Right hindlimb (tissue), 1 donor: ENCODE data around the gene CLDN16.

ENCODE experiments used
- DNase-seq: peaks from one replicate; pipeline ENCODE4 v3.0.0-alpha.2; 2018

CLDN16 gene

DNA sequence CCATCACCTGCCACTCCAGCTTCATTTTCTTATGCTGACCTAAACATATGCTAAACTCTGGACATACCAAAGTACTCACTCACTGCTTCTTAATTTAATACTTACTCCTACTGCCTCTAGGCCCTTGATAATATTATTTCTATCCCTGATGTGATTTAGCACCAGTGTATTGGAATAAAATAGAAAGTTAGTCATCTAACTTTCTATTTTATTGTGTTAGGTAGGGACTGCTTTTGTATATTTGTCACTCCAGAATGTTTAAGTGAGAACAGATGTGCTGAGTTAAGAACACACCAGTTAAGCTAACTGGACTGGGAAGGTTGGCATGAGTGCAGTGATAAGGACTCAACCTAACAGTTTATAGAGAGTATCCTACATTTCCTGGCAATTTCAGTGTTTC is 6.5 kb upstream of the CLDN16 start:
- no peak for DNase-seq

DNA sequence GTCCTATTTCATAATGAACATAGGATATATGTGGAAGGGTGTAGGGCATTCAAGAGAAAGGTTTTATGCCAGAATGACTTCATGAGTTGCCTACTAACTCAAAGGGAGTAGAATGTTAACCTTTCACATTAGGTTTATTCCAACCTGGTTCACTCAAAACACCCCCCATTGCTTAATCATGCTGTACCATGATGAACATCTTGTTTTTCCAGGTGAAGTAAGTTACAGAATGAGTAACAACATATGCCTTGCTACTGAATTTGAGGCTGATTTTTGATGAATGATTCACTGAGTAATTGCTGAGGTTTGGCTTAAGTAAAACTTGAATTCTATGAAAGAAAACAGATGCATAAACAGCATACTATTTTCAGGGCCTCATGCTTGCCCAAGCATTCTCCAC is 5.9 kb upstream of the CLDN16 start:
- no peak for DNase-seq

DNA sequence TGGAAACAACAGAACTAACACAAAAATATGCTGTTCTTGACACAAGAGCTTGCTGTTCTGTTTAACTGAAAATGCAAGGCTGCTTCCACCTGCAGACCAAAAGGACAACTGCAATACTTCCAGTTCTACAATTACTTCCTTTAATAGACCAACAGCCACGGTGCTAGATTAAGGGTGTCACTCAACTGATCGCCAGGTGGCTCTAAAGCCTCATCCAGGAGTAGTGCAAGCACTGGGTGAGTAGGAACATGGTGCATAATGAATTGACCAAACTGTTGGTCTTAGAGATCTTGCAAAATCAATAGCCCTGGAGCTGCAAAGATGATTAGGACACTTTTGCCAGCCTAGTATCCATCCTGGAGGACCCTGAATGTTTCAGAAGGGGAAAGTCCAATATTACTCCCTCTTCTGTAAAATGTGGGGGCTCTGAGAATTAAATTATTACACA is 3.6 kb upstream of the CLDN16 start:
- DNase-seq, result no peak

DNA sequence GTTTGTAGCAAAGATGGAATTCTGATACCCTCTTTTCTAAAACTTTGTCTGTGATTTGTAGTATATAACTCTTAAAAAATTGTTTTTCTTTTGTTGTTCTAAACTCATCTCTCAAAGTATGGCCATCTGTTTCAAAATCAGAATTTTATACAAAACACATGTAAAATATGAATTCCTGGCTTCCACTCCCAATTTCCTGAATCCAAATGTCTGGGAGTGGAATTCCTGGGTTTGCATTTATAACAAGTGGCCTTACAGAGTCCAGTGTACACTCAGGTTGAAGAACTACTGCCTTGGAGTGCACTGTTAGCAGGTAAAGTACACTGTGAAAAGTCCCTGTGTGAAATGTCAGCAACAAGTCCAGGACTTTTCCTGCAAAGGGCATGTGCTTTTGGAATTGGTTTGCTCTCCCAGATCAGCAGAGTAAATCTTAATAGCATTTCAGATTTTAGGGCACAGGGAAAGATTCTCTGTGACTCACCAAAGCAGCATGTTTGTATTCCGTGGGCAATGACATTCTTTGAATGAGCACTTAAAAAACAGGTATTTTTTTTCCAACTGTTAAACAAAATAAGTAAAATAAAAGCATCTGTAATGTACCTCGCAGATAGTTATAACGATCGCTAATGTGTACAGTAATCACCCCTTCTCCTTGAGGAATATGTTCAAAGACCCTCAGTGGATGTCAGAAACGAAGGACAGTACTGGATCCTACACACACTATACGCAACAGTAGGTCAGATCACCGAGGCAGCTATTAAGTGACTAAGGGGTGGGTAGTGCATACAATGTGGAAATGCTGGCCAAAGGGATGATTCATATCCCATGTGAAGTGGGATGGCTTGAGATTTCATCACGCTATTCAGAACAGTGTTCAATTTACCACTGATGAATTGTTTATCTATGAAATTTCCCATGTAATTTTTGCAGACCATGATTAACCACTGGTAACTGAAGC is 2.0 kb upstream of the CLDN16 start:
- no peak for DNase-seq

DNA sequence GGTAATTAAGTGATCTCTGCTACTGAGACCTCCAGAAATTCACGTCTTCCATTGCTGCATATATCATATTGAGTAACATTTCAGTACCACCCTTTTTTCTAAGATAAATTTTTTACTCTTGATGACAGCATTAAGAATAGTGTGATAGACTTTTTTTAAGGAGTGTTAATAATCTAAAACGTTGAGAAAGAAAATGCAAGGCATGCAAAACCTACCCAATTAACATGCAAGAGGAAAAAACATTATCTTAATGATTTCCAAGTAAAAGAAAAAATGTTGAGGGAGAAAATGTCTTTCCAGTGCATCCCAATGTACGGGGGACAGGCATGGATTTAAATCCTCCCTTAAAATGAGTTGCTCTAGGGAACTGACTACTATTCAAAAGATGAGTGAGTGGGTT is 740 bp downstream of the CLDN16 start:
- no peak for DNase-seq

DNA sequence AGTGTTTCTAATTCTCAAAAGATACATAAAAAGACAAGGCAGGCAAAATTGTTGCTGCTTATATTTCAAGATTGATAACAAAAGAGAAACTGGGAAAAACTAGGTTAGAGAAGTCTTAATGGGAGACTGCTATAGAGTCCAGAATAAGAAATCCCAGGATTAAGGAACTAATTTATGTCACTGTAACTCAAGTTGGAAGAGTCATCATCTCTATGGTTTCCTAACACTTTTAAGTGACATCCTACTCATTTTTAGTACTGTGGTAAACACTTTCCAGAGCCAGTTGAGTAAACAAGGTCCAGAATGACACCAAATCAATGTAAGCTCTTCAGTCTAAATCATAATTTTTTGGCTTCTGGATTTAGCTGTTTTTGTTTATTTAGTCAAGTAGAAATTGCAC is 8.0 kb downstream of the CLDN16 start:
- no peak for DNase-seq

DNA sequence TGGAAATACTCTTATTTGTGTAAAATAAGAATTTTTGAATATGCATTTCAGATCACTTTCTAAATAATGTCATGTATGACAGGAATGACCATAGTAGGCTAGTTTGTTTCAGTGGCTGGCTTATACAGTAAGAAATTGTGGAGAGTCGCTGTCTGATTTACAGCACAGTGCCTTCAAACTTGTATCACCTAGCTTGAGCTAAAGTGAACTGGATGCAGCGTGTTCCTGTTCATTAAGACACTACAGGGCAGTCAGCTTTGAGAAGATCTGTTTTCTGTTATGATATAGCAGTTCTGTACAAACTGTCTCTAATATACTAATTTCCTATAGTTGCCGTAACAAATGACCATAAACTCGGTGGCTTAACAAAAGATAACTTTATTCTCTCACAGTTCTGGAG is 9.9 kb downstream of the CLDN16 start:
- no peak for DNase-seq

DNA sequence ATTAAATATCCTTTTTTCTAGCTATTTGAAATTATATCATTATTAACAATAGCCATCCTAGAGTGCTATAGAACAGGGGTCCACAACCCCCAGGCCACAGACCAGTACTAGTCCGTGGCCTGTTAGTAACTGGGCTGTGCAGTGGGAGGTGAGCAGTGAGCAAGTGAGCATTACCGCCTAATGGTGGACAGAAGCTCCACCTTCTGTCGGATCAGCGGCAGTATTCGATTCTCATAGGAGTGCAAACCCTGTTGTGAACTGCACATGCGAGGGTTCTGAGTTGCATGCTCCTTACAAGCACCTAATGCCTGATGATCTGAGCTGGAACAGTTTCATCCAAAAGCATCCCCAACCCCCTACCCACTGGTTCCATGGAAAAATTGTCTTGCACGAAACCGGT is 11.7 kb downstream of the CLDN16 start:
- DNase-seq, result no peak

DNA sequence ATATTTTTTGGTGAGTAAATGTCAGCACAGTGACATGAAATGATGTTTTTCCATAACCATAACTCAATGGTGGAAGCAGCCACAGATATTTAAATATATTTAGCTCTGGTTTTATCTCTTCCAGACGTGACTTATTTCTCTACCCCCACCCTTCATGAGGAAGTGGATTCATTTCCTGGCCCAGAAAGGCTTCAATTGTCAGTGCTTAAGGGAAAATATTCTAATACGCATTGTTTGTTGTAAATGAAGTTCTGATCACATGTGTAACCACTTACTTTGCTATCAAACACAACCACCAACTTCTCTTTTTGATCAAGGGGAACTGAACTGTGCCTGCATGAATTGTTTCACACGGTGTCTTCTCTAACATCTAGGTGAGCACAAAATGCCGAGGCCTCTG is 14.0 kb downstream of the CLDN16 start:
- DNase-seq, result no peak

DNA sequence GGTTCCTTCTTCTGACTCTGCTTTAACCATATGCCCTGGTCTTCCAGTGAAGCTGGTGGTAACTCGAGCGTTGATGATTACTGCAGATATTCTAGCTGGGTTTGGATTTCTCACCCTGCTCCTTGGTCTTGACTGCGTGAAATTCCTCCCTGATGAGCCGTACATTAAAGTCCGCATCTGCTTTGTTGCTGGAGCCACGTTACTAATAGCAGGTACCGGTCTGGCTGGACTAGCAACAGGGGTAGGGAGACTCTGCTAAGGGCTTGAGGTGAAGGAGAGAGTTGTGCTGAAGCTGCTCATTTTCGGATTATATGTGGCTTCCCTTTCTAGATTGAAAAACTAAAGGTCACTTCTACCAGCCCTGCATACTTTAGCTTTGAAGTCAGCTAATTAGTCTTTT is 16.8 kb downstream of the CLDN16 start:
- no peak for DNase-seq

DNA sequence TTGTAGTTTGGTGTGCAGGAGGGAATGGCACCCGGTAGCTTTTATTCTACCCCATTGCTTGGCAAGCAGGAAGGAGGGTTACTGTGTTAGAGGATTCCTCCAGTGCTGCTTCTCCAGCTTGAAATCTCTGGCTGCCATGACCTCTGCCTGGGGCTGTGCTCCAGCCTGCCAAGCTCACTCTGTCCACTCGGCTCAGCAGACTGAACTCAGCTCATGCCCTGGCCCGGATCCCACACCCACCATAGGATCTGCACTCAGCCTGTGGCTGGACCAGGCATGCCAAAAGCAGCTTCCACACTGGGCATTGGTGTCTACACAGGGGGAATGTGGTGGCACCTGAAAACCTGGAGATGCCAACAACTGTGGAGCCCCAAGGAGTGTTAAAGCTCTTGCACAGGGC is 26.3 kb downstream of the CLDN16 start:
- DNase-seq, result no peak

DNA sequence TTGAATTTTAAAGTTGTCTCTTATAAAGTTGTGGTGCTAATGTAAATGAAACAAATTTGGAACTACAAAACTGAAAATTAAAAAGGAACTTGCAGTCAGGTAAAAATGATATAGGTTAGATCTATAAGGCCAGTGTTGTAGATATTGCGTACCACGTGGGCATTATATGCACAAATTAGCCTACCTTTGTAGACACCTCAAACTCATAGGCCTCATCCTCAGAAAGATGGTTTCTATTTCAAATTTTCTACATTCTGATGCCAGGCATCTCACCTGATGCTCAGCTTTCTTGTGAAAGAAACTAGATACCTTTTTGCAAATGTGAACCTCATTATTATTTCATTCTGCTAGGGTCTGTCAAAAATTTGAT is 36.1 kb downstream of the CLDN16 start:
- DNase-seq, result no peak

DNA sequence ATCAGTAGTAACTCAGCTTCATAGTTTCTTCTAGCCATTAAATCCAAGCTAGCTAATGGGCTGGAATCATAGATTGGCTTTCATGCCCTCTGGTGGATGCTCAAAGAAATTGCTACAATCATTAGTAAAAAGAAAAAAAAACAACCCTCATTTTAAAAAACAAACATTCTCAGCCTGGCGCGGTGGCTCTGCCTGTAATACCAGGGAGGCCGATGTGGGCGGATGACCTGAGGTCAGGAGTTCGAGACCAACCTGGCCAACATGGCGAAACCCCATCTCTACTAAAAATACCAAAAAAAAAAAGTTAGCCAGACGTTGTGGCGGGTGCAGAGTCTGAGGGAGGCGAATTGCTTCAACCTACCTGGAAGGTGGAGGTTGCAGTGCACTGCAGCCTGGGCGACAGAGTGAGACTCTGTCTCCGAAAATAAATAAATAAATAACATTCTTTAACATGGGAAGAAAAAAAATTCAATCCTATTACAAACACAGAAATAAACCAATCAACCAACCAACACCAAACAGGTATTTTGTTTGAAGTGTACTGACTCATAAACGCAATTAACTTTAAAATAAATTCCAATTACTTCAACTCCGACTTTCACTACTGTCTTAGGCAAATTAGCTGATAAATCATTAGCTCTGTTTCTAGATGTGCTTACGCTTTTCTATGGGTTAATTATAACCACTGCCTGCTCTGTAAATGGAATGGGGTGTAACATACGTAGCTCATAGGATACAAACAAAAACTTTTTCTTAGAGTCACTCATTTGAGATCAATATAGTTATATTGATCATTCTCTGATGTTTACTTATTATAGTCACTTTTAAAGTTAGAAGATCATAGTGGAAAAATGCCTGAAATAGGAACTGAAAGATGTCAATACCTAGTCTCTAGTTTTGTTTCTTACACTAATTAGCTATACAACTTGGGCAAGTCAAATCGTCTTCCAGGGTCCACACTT is 36.8 kb downstream of the CLDN16 start:
- DNase-seq, result no peak

DNA sequence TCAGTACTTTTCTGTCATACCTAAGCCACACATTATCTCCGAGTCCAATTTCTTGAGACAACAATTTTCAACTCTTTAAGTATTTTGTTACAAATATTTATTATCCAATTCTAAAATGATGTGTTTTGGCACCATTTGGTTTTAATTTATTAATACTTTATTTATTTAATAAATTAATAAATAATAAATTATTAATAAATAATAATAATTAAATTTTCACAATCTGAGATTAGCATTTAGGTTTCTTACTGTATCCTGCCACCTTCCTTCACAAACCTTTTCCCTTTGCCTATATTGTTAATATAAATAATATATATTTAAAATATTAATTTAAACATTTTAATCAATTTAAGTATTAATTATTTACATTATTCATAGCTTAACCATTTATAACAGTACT is 37.9 kb downstream of the CLDN16 start:
- no peak for DNase-seq

DNA sequence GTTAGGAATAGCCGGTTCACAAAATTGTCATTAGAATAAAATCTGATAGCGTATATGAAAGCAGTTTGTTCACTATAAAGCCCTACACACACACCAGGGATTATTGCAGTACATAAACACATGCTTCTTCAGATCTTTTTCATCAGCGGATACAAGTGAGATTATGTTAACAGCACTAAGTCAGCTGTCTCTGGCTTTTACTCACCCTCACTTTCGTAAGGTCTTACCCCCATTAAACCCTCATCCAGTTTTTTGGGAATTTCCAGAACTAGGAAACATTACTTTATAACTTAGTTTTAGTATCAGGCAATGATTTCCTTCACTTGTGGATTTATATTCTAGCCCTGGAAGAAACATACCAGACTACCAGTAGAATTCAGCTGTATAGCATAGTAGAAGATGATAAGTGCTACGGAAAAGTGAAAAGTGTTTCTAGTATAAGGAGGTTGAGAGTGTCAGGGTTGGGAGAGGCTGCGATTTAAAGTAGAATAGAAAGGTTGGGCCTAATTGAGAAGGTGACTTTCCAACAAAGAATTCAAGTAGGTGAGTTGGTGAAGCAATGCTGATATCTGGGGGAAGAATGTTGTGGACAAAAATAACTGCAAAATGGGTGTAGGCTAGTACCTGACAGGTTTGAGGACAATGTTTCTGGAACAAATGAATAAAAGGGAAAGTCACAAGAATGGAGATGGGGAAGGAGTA is 39.0 kb downstream of the CLDN16 start:
- no peak for DNase-seq

DNA sequence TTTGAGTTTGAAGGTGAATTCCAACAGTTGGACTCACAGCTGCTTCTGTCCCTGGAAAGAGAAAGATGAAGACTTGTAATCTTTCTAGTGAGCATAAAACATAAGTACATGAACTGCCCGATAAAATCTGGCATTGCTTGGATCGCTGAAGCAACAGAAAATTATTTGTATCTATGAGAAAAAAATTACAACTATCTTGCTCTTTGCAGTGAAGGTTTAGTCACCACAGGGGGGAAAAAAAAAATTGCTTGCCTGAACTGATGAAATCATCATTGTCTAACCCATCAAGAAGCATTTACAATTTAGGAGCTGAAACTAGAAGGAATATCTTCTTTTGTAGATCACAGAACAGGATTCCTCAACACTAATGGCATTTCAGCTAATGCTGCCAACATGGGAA is 41.7 kb downstream of the CLDN16 start:
- DNase-seq, result no peak

DNA sequence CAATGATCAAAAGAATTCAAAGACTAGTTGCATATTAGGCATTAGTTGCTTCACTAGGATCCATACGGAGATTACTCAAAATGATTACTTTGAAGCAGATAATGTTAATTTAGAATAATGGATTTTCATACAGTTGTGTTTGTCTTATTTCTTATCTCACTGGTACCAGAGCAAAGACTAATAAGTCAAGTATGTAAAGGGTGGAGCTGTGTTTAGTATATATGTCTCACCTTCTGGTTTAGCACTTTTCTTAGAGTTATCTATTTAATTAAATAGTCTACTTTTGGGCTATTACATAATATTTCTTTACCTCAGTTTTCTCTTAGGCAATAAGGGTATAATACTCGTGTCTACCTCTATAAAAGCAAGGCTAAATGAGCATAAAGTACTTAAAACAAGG is 42.9 kb downstream of the CLDN16 start:
- DNase-seq, result no peak

DNA sequence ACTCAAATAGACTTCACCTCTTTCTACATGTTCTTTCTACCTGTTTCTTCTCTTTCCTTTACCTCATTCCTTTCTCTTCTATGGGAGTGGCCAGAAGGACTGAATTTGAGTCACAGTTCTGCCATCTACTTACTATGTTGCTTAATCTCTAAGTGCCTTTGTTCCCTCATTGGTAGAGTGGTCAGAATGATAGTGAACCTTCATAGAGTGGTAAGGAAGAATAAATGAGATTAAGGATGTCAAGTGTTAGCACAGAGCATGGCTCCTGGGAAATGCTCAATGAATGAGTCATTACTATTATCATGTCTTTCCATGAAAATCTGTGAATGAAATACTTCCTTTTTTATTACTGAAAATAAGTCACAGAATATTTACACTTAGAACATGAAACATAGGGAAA is 44.3 kb downstream of the CLDN16 start:
- no peak for DNase-seq

DNA sequence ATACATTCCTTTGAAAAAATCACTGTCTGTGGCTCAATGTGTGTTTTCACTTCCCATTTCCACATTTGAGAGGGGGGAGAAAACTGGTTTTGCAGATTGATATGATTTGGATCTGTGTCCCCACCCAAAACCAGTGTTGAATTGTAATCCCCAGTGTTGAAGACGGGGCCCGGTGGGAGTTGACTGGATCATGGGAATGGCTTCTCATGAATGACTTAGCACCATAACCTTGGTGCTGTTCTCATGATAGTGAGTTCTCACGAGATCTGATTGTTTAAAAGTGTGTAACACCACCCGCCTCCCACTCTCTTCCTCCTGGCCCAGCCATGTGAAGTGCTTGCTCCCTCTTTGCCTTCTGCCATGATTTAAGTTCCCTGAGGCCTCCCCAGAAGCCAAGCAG is 45.7 kb downstream of the CLDN16 start:
- no peak for DNase-seq

DNA sequence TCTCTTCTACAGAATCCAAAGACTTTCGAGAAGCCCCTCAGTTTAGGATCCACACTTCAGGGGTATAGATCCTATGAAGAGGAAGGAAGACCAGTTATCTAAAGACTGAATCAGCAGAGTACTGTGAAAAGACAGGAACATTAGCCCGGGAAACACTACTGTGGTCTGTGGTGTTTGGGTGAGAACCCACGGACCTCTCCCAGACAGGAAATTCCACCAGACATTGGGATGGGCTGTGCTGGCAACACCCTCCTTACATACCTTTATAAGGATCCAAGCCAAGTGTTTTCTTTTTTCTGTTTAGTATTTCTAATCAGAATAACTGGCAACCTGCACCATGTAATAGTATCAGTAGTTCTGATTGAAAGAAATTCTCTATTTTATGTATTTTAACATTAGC is 47.7 kb downstream of the CLDN16 start:
- no peak for DNase-seq

DNA sequence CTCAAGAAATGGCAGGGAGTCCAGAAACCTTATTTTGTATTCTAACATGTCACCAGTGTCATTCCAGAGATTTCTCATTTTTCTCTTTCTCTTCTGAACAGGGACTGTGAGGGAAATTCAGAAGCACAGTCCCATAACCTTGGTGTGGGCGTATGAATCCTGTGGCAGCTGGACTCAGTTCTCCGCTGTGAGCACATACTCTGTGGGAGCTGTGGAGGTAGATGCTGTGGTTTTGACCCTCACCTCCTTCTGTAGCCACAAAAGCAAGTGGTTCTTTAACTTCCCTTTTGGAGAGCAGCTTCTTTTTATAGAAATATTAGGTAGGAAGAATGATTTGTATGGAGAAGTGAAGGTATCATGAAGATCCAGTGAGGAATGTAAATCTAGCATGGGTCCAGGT is 48.4 kb downstream of the CLDN16 start:
- no peak for DNase-seq

DNA sequence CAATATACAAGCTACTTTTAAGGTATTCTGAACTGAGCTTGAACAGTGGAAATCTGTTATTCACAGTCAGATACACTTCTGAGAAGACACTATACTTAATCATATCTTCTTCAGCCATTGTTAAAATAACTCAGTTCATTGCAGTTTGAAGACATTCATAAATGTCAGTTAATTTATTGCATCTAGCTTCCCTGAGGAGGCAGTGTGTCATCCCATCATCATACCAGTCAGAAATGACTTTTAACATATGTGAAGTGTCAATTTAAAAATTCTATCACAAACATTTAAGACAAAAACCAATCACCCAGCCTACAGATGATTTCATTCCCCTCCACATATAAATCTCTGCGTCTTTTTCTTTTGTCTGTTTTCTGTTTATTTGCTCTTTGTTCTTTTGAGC is 54.3 kb downstream of the CLDN16 start:
- no peak for DNase-seq

DNA sequence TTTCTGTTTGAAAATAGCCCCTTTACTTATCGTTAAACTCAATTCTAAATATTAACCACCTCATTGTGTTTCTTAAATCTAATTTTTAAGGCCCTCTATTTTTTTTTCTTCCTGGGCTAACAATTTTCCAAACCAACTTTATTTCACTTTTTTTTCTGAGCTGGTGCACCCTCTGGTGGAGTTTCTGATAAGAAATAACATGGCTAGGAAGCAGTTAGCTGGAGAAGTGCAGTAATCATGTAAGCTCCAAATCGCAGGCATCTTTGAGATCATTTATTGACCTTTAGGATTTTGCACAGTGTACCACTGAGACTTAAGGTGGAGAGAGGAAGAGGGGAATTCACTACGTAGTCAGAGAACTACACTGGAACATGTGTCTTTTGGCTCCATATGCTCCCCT is 55.3 kb downstream of the CLDN16 start:
- no peak for DNase-seq
